MV-4-11 (cell line): ENCODE measurements around the gene DDIAS.
"Not testable (repeated sequence)": the region's sequence is repeated elsewhere in the genome, so short reads cannot be mapped to it uniquely, and the experiment has no call there.

Experiments
- DNase-seq: peaks from one replicate; lab custom pipeline; 2025; lab: John Stamatoyannopoulos, UW

DDIAS gene

DNA sequence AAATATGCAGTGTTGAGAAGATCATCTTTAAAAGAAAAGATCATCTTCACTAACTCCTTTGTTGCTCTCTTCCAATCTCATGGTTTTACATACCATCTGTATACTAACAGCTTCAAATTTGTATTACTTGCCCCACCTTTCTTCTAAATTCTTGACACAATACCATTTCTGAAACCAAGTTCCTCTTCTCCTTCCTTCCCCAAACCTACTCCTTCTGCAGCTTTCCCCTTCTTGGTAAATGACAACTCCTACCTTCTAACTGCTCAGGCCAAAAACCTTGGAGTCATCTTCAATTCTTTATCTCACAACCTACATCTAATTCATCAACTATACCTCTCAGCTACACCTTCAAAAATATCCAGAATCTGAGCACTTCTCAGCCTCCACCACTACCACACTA, 10.6 kb upstream of the DDIAS start:
- DNase-seq = peak; percentile 21

DNA sequence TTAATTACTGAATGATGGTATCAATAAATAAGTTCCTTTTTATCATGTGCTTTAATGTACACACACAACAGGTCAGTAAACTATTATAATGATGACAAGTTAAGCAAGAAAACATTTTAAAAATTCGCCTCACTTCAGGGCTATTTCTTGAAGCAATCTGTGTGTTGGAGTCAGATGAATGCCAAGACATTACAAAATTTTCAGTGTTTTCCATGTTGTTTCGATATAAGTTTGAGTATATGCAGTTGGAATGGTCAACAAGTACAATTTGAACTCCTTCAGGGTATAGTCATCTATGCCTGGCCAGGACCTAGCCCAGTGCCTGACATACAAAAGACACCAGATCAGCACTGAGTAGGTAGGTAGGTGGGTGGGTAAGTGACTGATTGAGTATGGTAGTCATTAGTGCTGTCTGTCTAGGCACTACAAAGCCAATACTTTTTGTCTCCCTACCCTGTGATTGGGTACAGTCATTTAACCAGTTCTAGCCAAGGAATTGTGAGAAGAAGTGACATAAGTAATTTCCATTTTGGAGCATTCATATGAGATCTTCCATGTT, 8.8 kb upstream of the DDIAS start:
- no peak for DNase-seq

DNA sequence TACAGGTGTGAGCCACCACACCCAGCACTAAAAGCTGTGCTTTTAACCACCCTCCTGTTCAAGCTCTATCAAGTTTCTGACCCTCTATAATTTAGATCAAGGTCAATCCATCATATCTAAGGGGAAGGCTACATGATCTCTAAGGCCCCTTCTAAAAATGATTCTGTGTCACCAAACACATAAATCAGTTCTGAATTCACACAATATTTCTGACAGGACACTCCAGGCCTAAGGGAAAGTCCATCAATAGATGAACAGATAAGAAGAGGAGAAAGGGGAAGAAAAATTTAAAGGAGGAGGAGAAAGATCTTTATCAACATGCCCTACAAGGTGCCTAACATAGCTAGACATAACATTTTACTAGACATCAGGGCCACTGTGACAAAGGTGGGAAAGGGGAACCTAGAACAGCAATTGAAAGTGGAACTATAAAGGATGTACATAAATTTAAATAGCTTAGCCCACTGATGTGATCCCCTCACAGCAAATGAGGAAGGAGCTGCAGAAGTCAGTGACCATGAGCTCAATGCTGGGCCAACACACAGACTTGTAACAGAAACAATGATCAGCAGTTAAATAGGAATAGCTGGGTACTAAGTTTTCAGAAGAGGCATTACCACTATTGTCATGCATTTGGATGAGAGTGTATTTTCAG, 6.0 kb upstream of the DDIAS start:
- DNase-seq = peak; percentile 88

DNA sequence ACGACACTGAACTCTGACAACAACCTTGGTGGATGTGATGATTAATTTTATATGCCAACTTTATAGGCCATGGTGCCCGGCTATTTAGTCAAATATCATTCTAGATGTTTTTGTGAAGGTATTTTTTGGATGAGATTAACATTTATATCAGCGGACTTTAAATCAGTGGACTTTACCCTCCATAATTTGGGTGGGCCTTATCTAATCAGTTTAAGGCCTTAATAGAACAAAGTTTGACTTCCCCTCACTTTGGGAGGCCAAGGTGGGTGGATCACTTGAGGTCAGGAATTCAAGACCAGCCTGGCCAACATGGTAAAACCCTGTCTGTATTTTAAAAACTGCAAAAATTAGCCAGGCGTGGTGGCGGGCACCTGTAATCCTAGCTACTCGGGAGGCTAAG, 5.4 kb upstream of the DDIAS start:
- DNase-seq = no peak

DNA sequence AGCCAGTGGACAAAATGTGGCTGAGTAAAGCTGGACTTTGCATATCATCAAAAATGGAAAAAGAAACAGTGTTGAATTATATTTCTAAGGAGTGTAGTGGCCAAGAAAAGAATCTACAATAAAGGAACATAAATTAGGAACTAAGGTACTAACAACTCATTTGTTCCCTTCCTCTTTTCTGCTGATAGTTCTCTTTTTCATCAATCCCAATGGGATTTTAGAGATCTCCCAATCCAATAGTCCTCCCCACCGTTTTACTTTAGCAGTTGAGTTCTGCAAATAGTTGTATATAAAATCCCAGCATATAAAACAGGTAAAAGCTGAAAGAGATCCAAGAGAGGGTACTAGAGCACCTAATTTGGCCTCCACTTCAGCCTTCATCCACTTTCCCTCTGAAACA, 3.3 kb upstream of the DDIAS start:
- peak; percentile 41 for DNase-seq

DNA sequence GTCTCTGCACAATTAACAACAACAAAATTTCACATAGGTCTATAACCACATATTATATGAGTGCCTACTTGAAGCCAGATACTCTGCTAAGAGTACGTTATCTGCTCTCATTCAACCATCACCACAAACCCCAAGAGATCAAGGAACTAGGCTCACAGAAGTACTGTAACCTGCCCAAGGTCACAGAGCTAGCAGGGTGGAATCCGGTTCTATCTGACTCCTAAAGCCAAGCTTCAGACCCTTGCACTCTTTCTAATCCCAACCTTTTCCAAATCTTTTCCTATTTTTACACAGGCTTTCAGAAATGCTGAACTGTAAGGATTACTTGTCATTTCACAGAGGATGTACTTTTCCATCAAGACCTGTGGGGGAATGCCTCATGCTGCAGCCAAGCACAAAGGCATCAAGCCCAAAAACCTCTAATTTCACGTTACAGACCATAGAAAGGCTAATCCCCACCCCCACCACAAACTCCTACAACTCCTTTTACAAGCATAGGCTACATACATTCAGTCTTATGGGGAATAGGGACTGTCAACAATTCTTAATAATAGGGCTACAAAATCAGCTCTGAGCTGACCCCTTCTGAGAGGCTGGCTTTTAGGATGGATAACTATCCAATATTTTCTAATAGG, 2.2 kb upstream of the DDIAS start:
- peak; percentile 3 for DNase-seq

DNA sequence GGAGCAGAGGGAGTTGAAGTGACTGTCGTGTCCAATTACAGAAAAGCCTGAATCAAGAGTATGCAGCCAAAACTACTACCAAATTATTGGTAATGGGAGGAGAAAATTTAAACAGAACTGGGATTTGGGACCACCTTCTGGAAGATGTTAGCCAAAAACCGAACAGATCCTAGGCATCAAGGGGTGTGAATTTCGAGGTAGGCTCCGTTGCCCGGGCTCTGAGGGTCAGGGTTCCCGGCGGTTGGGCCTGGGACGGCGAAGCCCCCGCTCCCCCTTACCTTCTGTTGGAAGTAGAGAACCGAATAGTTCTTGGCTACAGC, 1.6 kb upstream of the DDIAS start:
- no peak for DNase-seq

DNA sequence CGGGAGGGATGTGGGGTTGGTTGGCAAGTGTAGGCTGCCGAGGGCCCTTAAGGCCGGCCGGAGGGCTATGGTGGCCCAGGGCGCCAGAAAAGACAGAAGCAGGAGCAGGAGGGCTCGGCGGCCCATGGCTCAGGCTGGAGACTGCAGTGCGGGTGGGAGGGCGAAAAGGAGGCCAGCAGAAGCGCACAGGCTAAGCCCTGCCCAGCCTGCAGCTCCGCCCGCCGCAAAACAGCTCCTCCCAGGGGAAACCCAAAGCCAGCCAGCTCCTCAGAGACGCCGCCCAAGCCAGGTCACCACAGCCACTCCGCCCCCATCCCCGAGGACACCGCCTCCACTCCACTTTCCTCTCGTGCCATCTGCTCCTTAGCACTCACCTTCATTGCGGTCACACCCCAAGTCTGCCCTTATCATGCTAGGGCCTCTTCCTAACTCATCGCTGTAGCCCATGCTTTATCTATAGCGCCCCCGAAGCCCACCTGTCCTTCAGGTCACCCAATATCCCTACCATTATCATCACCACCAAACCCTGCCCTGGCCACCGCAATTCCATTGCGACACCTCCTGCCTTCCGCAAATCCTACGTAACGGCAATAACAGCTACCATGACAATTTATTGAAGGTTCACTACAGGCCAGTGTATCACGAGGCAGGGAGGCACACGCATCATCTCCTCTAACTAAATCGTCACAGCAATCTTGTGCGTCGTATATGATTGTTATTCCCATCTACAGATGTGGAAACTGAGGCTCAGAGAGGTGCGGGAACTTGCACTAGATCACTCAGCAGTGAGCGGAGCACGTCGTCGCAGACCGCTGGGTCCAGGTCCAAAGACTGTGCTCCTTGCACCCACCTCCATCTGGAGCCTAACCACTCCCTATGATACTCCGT, 1.0 kb upstream of the DDIAS start, which contains the start of gene PRCP:
Gene PRCP (minus strand): TSS at position 154 of the 888 bp plus-strand sequence. CDS start 28 bp downstream, at position 126.
- peak; percentile 90 for DNase-seq

DNA sequence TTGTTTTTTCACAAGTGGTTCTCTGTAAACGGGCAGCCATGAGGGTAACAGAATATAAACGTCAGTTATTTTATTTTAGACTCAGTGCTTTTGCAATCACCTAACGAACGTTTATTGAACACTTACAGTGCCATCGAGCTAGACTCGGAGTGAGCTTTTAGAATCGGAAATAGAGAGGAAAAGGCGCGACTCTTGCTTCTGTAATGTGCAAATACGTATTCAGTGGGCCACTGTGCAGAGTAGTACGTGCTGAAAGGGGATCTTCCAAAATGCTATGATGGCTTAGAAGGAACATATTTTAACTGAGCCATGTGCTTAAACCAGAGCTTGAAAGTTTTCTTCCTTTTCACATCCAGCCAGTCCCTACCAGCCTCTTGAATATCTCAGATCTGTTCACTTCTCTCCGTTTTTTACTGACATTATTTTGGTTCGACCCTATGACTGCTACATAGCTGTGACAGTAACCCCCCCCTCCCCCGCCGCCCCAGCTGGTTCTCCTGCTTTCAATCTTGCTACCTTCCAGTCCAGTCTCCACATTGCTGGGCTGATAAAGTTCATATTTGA, 468 bp downstream of the DDIAS start:
- DNase-seq = no peak

DNA sequence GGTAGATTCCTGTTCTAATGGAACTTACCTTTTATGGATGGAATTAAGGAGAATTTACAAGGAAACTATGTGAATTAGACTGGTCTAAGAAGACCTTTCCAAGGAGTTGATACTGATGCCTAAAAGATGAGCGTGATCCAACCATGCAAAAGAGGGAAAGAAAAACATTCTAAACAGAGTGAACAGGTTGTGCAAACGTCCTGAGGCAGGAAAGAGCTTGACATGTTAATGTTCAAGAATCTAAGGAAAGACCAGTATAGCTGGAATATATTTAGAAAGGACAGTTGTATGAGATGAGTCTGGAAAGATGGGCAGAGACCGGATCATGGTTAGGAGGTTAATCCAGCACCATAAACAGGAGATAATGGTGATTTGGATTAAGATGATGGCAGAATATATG, 1.3 kb downstream of the DDIAS start:
- DNase-seq = no peak

DNA sequence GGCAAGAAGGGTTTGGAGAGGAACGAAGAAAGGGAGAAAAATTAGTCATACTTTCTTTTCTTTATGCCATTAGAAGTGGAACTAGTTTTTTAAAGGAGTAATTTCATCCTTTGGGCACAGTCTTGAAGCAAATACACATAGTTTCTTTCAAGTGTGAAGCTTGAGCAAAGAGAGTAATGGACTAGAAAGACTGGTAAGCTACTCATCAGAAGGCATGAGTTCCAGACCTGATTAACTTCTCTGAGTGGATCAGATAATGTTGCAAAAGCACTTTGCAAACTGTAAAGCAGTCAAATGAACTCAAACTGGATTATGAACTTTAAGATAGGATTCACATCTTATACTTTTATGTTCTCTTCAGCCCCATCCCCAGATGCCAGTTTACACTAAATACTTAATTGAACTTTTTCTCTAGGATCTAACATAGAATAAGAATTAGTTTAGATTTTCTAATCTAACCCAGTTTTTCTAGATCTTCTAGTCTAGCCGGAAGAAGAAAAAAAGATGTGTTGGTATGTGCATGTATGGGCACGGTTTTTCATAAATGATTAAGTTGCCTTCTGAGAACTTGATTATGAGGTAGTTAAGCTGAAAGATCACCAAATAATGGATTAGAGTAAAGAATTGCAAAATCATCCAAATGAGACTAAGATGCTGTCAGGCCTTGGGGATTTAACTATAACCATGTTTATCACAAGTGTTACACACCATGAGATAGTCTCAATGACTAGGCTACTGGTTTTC, 2.5 kb downstream of the DDIAS start:
- no peak for DNase-seq

DNA sequence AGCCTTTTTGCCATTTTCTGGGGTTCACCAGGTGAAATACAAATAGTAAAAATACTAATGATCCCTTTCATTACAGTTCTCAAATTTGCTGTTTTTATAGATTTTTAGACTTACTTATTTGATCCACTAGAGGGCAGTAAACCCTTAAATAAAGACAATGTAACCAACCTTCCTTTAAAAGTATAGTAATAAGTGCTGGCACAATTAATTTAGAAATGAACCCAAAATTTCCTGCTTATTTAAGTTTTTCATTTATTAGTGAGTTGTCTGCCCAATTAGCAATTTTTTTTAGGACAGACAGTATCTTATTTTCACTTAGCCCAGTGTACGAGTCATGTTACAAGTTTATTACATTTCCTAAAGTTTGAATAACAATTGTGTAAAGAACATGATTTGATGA, 4.7 kb downstream of the DDIAS start:
- peak; percentile 42 for DNase-seq

DNA sequence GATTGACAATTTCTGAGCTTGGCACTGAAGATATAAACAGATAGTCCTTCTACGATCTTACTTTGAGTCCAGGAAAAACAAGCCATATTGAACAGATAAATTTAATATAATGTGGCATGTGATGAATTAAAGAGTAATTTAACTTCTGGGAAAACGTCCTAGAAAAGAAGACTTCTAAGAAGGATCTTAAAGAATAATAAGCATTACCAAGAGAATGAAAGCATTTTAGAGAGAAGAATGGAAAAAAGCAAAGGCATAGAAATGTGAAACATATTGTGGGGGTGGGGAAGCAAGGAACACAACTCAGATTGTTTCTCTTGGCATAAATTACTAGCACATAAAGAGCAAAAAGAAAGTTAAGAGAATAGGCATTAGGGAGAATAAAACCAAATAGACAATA, 5.4 kb downstream of the DDIAS start:
- DNase-seq = no peak

DNA sequence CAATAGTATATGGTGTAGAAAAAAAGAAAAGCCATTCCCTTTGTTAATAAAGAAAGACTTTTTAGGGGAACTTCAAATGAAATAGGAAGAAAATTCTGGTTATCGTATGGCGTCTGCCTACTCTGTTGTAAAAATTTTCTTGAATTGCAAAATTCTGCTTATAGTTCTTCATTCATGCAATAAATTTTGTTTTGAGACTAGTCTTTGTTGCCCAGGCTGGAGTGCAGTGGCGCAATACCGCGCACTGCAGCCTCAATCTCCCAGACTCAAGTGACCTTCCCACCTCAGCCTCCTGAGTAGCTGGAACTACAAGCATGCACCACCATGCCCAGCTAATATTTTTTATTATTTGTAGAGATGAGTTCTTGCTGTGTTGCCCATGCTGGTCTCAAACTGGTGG, 5.8 kb downstream of the DDIAS start:
- peak; percentile 48 for DNase-seq

DNA sequence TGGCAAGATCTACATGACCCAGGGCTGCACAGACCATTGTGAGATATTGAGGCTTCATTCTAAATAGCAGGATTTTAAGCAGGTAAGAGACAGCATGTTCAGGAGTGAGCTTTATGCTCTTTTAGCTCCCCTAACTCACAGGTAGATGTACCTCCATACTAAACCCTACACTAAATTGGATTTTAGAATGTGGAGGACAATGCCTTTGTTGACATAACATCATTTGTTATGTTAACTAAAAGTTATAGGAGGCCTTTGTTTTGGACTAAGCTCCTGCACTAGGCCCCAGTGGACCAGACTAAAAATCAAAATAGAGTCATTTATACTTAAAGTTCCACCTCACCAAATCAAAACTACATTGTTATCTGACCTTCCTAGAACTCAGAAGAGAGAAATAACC, 6.8 kb downstream of the DDIAS start:
- DNase-seq = no peak

DNA sequence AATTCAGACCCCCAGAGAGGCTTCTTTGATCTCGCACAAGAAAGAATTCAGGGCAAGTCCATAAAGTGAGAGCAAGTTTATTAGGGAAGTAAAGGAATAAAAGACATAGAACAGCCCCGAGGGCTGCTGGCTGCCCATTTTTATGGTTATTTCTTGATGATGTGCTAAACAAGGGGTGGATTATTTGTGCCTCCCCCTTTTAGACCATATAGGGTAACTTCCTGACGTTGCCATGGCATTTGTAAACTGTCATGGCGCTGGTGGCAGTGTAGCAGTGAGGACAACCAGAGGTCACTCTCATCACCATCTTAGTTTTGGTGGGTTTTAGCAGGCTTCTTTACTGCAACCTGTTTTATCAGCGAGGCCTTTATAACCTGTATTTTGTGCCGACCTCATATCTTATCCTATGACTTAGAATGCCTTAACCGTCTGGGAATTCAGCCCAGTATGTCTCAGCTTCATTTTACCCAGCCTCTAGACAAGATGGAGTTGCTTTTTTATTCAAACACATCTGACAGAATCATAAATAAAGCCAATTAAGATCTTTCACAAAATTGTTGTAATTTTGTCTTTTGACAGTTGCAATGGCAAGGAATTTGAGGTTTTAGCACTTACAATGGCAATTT, 7.6 kb downstream of the DDIAS start:
- DNase-seq = no peak

DNA sequence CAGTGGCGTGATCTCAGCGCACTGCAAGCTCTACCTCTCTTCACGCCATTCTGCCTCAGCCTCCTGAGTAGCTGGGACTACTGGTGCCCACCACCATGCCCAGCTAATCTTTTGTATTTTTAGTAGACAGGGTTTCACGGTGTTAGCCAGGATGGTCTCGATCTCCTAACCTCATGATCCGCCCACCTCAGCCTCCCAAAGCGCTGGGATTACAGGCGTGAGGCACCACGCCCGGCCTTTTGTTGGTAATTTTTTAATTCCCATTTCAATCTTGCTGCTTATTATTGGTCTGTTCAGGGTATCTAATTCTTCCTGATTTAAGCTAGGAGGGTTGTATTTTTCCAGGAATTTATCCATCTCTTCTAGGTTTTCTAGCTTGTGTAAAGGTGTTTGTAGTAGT, 18.2 kb downstream of the DDIAS start:
- not testable (repeated sequence) for DNase-seq

DNA sequence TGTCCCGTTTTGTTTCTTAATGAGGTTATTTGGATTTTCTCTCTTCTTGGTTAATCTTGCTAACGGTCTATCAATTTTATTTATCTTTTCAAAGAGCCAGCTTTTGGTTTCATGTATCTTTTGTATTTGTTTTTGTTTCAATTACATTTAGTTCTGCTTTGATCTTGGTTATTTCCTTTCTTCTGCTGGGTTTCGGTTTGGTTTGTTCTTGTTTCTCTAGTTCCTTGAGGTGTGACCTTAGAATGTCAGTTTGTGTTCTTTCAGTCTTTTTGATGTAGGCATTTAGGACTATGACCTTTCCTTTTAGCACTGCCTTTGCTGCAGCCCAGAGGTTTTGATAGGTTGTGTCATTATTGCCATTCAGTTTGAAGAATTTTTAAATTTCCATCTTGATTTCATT, 18.7 kb downstream of the DDIAS start:
- peak; percentile 29 for DNase-seq

DNA sequence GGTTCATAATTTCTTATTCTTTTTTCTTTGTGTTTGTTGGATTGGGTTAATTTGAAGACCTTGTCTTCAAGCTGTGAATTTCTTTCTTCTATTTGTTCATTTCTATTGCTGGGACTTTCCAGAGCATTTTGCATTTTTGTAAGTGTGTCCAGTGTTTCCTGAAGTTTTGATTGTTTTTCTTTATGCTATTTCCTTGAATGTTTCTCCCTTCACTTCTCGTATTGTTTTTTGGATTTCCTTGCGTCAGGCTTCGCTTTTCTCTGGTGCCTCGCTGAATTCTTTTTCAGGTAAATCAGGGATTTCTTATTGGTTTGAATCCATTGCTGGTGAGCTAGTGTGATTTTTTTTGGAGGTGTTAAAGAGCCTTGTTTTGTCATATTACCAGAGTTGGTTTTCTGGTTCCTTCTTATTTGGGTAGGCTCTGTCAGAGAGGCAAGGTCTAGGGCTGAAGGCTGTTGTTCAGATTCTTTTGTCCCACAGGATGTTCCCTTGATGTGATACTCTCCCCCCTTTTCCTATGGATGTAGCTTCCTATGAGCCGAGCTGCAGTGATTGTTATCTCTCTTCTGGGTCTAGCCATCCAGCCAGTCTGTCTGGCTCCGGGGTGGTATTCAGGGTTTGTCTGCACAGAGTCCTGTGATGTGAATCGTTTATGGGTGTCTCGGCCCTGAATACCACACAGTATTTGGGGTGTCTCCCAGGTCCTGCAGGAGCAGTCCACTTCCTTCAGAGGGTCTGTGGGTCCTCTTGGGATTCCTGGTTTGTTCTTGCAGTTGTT, 21.0 kb downstream of the DDIAS start:
- DNase-seq = not testable (repeated sequence)

DNA sequence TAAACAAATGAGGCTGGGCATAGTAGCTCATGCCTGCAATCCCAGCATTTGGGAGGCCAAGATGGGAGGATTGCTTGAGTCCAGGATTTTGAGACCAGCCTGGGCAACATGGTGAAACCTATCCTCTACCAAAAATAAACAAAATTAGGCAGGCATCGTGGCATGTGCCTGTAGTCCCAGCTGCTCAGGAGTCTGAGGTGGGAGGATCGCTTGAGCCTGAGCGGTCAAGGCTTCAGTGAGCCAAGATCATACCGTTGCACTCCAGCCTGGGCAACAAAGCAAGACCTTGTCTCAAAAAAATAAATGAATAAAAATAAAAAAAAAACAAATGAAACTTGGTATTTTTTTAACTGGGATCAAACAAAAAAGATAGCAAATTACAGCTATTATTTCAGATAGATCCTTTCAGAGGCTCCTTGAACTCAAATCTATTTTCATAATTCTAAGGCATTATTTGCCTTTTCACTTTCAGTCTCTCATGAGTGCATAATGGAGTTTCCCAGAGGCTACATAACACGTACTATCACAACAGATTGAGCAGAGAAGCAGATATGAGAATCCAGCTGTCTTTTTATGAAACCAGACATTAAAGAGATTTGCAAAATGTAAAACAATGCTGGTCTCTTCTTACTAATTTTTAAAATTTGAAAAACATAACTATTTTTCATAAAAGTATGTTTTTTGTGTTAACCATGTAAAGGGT, 23.1 kb downstream of the DDIAS start:
- no peak for DNase-seq
